Hematopoietic multipotent progenitor cell (in vitro differentiated cells): ENCODE results near the gene ERBB4. TPM values are rescaled to one million over a fixed set of nuclear protein-coding genes. Genes with fewer than 3 reads are reported as not detected.

Experiments used
- DNase-seq, 3 donors: peaks; one replicate each; pipeline ENCODE4 v3.0.0-alpha.2; 2011 to 2015; ENCODE audit warnings: low read depth in 2 of 3, low spot score in 2 of 3
- total RNA-seq: library from RNA; depleted of rRNA; stranded (reverse); fragments of >200 nt; gene quantifications from one replicate; pipeline ENCODE4 v1.2.3, GENCODE V29; 2012

The ERBB4 gene
- total RNA-seq, 1 donor, result not detected

DNA sequence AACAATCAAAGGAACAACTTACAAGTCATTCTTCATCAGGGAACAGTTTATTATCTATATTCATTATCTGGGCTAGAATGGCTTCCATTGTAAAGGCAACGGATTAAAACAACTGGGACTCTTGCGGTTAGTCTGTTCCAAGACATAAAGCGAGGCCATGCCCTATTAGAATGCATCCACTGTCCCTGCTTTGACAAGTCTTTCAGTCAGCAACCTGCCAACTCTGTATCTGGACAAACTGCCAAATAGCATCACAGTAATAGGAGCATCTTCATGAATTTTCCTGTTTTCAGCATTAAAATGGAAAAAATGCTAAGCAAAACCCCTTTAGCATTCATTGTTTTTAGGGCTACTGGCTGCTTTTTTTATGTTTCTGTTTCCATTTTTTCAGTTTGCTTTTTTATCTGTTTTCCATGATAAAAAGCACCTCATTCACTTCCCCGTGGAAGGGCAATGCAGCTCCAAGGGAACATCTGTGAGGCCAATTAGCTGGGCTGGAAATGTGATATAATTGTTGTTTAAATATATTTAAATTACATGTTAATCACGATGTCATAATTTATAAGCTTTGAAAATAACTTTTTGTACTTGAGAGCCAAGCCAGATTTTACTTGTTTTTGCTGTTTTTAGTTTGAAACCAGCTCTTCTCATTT is 1147.9 kb downstream of the ERBB4 start:
- no peak for DNase-seq

DNA sequence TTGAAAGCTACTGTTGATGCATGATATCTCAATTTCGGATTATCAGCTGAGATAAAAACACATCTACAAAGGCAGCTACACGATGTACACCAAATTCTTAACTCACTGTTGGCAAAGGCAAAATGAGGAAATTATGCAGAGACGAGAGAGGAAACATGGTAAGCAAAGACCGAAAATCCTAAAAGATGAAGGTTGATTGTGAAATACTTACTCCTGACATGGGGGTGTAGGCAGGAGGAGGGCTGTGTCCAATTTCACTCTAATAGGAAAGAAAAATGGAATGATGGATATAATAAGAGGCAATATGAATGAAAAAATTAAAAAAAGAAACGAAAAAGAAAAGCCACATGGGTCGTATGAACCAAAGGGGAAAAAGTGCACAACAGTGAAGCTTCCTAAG is 1150.9 kb downstream of the ERBB4 start:
- DNase-seq, result no peak

DNA sequence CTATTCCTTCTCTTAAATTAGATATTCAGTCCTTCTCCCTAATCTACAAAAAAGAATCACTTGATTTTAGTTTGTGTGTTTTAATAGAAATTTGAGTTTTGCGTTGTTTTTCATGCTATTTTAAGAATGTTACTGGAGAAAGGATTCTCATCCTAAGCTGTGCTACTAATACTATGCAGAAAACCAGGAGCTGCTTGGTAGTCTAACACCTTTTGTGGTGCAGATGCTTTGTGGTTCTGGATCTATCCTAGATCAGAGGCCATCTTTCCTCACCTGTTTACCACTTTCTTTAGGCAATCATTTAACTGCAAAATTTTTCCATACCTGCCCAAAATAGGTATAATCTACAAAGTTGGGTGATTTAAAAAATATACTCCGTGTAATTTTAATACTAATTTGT is 1158.6 kb downstream of the ERBB4 start:
- no peak for DNase-seq

DNA sequence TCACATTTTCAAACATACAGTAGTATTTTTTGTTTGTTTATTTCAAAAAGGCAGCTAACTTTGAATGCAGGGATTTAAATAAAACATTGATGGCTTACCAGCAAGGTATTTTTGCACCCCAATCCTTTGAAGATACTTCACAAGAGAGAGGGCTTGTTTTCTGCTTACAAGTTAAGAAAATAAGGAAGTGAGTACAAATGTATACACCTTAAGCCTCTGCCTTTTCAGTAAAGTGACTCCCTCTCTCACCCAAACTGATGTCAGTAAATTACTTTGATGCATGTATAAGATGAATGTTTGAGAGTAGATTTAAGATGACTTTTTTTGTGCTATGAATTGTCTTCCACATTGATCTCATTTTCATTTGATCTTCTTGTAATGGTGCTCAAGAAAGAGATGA is 1162.2 kb downstream of the ERBB4 start:
- DNase-seq, result no peak

DNA sequence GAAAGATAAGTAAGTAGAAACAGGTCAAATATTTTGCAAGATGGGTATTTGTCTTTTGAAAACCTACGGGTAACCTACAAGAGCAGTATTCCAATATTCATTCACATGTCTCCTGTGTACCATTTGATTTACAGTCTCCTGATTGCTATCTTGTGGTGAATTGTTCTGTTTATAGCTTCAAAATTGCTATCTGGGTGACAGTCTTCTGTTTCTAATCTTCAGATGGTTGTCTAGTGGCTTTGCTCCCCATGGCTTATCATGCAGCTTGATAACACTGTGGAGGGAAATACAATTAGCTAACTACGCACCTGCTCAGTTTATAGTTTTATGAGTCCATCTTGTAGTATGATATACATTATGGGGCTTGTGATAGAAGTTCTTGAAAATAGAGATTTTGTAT is 1165.4 kb downstream of the ERBB4 start:
- no peak for DNase-seq

DNA sequence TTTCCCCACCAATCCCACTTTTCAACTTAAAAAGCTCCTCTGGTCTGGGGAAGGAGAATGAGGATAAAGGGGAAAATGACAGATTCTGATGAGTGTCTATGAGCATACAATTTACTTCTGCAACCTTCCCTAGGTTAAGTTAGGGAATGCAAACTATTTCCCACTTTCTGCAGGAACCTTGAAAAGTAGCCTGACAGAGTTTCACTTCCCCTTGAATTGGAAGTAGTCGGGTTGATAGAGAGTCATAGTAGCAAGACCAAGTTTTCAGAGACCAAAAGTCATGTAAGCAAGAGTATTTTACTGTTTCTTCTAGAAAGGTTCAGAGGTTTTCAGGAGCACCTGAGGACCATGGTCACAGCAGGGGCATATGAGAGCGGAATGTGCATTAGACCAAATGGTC is 1167.1 kb downstream of the ERBB4 start:
- DNase-seq, result no peak

DNA sequence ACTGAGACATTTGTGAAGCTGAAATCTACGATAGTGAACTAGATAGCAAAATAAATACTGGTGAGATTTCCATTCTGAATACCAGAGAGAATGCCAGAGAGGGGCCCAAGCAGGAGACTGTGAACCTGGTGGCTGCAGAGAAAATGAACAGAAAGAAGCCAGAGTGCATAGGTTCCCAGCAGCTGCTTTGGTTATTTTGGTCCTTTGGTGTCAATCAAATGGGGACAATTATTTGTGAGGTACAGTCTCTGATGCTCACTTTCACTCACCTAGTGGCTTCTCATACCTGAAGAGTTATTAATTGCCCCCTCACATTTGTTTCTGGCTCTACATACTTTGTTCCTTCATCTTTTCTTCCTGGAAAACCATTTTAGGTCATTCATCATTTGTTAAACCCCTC is 1170.1 kb downstream of the ERBB4 start:
- no peak for DNase-seq

DNA sequence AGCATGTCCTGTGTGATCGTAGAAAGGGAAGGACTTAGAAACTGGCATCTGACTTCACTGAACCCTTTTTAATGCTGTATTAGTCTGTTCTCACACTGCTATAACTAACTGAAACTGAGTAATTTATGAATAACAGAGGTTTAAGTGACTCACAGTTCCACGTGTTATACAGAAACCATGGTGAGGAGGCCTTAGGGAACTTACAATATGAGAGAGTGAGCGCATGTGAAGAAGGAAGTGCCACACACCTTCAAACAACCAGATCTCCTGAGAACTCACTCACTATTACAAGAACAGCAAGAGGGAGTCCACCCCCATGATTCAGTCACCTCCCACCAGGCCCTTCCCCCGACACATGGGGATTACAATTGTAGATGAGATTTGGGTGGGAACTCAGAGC is 1170.9 kb downstream of the ERBB4 start:
- no peak for DNase-seq

DNA sequence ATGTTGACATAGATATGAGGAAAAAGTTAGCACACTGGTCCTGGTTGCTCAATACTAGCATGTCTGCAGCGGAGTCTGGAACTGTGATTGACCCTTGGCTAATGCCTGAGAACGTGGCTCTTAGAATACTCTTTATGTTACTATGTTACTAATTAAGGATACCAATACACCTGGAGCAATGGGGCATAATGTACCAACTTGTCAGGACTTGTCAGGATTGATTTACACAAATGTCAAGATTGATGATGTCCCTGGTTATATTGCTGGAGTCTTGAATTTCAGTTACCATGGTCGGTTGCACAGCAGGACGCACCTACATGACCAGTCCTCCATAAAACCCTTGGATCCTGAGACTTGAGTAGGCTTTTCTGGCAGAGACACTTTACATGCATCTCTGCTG is 1171.3 kb downstream of the ERBB4 start:
- no peak for DNase-seq

DNA sequence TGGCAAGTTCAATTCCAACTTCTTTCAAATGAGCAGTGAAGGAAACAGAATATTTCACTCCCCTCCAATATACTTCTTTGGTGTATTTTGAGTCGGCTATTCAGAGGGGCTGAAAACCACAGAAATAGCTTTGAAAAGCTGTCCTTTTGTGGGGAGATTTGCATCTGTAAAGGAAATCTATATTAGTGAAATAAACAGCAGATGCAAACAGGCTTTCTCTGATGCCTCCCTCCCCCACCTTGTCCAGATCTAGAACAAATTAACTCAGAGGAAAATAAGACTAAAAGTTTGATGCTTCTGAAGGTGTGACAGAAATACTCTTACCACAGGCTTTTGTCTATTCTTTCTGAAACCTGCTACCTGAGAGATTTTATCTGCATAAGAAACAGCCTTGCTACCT is 1173.7 kb downstream of the ERBB4 start:
- no peak for DNase-seq

DNA sequence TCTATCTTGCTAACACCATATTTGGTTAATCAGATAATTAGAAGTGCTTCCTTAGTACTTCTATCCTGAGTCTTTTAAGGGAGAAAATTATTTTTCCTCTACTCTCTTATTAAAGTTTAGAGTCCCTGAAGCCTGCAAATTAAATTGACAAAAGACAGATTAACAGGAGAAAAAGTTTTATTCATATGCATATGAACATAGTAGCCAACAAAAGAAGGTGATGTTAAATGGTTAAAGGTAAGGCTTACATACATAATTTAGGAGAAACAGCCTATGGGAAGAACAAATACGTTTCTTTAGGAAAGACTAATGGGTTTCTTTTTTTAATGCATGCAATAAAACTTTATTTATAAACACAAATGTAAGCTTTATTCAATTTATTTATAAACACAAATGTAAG is 1177.2 kb downstream of the ERBB4 start:
- no peak for DNase-seq

DNA sequence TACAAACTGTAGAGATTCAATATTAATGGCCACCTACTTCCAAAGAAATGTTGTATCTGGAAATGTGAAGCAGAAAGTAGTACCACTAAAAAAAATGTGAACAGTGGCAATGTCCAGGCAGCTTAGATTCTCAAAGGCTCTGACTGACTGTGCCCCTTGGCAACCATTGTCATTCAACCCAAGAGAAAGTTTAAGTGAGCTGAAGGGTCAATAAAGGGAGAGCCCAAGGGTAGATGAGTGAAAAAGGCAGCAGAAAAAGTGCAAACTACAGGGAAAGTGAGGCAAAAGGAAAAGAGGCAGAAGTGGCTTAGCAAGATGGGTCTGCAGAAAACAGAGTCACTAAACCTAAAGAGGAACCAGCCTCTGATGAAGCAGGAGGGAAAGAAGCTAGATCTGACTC is 1179.3 kb downstream of the ERBB4 start:
- DNase-seq, result no peak

DNA sequence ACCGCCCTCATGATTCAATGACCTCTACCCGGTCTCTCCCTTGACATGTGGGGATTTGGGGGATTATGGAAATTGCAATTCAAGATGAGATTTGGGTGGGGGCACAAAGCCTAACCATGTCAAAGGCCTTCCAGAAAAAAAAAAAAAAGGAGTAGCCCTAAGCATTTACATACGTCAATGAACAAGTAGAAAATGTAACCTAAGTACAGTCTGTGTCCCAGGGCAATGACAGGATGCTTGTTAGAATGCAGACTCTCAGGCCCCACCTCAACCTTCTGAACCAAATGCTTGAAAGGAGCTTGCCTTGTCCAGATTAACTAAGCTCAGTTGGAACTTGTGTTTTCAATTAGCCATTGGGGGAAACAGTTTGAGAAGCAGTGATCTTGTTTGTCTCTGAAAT is 1180.1 kb downstream of the ERBB4 start:
- no peak for DNase-seq

DNA sequence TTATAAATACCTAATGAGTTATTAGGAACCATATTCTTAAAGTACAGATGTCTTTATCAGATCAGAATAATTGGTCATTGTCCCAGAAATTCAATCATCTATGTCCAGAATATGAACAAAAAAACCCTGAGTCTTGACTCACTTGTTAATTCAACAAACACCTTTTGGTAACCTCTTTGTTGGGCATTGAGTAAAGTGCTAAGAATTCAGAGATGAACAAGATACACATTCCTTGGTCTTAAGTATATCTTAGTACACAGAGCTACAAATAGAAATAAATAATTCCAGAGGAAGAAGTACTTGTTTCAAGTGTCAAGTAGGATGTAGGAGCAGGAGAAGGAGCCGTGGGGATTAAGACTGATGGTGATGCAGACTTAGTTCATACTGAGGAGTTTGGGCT is 1184.1 kb downstream of the ERBB4 start:
- no peak for DNase-seq

DNA sequence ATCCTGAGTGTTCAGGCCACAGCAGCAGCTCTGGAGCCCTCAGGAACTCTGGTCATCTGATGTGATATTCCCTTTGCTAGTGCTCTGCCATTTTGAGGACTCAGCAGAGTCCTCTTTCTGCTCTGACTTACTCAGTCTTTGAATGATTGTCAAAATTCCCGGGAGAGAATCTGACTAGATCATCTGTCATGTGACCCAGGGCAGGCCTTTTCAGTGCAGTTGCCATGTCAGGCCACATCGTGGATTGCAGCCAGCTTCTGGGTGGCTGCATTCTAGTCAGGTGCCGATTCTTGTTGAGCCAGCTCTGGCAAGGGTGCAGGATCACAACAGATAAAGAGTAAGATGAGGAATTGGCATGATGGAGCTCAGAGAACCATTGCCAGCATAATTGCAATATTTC is 1186.6 kb downstream of the ERBB4 start:
- DNase-seq, result no peak

DNA sequence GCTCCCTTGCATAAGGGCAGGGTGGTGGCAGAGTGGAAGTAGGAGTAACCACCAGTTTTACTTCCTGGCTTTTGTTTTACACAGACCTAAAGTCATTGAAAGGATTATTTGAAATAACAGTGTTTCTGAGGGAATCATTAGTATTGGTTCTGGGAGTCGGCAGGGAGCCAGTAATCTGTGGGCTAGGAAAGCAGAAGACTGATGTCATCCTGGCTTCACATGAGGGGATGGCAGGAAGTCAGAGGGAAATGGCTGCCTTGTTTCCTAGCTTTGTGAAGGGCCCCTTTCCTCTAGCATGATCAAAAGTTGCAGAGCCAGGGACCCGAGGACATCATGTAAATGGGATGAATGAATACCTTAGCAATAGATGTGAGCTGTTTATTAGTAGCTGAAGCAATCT is 1189.6 kb downstream of the ERBB4 start:
- no peak for DNase-seq

DNA sequence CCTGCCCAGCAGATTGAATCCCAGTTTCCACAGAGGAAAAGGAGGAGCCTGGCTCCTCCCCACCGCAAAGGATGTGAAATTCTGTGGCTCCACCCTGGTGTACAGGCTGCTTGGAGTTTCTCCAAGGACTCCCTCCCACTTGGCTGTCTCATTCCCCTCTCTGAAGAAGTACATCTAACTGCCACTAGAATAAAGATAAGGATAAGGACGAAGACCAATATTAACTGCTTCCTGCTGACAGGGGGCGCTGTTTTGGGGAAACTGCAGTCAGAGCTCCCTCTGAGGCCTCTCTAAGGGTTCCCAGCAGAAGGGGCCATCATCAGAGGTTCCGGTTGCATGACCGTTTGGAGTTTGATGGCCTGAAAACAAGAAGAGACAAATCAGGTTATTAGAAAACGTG is 1191.3 kb downstream of the ERBB4 start:
- DNase-seq, result no peak

DNA sequence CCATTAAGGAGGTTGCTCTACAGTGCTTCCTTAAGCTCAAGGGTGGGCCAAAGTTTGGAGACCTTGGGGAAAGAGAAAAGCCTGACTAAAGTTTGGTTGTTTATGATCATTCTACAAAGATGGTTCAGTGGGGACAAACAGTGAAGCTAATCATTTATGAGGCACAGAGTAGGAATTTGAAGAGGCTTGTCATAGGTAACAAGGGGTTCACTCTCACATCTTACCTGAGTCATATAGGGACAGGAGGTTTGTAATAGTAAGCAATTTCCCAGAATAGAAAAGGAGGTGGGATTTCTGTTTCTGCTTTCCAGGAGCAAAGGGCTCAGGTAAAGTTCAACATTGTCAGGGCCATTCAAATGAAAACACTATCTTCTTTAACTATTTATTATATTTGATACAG is 1194.3 kb downstream of the ERBB4 start:
- DNase-seq, result no peak

DNA sequence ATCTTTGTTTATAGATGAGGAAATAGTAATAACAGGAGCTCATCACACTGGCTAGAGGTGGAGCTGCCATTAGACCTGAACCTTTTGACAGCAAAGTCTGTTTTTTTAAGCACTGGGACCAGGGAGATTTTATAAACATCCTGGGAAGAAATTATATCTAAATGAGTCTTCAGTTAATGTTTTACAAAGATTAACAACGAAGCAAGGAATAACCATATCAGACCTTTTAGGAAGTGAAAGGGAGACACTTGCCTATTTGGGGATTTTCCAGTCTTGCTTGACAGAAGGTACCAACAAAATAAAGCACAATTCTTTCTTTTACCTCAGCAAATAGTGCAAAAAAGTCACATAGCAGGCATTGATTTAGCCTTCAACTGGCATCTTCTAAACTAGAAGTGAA is 1205.2 kb downstream of the ERBB4 start:
- DNase-seq, result no peak

DNA sequence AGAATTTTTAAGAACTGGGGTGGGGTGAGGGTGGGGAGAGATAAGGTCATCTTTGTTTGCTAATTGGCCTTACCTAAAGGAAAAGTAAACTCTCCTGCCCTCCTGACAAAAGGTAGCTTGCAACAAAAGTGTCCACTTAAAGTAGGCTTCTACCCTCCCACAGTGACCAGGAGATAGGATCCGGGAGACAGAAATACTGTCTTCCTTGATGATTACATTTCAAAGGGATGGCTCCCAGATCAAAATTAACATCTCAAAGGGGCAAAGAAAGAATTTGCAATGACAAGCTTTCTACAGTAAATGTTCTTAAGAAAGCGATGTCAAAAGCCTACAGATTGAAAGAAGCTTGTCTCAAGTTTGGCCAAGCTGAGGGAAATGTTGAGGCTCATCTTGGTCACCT is 1206.9 kb downstream of the ERBB4 start:
- no peak for DNase-seq

DNA sequence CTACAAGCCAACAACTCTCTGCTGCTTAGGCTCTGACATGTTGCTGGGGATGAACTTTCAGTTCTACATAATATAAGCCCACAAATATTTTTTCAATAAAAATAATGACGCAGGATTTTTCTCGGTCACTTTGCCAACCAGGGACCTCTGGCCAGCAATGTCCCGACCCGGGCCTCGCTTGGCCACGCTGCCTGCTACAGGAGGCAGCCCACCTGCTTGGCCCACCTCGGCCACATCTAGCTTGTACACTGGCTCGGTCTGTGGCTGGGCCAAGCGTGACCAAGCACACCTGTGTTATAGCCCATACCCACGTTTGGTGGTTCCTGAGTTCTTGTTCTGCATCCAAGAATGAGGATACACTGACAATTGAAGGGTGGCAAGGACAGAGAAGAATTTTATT is 1208.7 kb downstream of the ERBB4 start:
- DNase-seq, result no peak

DNA sequence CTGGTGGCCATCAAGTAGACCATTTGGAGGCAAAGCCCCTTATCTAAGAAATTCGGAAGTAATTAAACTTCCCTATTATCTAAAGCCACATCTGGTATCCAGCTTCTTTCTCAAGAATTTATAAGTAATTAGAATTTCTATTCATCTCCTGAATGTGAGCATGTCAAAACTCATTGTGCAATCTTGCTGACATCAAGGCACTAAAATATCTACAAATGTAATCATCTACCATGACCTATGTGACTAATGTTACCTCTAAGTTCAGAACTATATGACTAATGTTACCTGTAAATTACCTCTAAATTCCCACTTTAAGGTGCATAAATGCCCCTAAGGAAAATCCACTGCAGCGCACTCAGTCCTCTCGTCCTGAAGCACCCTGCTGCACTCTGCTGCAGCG is 1209.2 kb downstream of the ERBB4 start:
- no peak for DNase-seq

DNA sequence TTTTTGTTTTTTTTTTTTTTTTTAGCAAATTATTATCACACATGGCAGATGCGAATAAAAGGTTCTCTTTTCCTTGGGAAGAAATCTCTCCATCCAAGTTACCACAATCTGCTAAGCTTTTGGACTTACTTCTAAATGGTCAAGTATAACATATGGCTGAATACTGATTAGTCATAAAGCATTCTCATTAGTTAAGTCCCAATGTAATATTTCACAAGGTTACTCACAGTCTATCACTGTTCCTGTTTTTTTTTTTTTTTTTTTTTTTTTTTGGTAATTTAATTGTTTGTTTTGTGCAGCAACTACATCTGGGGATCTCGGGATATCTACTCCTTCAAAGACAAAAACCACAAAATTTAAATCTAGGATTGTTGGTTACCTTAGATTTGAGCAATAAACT is 1210.5 kb downstream of the ERBB4 start:
- DNase-seq, result no peak
